ENCODE measurements around the gene CD320.
"Not testable (repeated sequence)": the region's sequence is repeated elsewhere in the genome, so short reads cannot be mapped to it uniquely, and the experiment has no call there.

The CD320 gene

DNA sequence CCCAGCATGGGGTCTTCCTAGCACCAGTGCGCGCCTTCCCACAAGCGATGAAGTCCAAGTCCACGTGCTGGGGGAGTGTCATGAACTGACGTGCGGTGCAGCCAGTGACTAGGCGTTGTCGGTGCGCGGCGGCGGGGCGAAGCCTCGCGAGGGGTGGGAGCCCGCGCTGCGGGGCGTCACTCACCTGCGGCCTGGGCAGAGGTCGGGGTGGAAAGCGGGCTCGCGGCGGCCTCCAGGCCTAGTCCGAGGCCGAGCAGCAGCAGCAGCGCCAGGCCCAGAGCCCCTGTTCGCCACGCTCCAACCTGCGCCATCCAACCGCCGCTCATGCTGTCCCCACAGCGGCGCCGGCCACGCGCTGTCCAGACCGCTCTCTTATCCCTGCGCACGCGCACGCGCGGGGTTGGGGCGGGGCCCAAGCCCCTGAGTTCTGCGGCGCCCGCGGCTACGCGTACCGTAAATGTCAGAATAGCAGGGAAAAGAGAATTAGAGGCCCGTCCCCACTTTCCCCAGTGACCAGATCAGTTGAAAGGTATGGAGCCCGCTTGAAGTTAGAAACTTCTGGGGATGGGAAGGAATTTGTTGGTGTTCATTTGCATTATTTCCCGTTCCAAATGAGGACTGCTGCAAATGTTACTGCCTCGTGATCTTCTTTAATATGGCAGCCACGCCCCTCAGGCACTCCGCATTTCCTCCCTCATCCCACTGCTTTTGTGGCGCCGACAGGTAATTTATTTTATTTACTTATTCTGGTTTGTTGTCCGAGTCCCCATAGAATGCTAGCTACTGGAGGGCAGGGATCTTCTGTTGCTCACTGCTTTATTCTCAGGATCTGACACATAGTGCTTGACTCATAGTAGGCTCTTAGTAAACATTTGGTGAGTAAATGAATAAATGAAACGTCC, at the start of gene CD320:
TSS of gene CD320 (minus strand) at position 394 of the 902 bp plus-strand sequence. CDS start at position 326, 68 bp downstream.
- peak; percentile 72 for DNase-seq (ENCODE audit: low read depth)

DNA sequence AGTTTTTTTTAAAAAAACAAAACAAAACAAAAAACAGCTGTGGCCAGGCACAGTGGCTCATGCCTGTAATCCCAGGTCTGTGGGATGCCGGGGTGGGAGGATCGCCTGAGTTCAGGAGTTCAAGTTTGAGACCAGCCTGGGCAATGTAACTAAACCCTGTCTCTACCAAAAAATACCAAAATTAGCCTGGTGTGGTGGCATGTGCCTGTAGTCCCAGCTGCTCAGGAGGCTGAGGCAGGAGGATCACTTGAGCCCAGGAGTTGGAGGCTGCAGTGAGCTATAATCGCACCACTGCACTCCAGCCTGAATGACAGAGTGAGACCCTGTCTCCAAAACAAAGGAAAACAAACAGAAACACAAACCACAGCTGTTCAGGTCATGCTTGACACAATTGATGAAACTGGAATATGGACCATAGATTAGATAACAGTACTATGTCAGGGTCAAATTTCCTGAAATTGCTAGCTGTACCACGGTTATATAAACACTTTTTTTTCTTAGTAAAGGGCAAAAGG, 48.9 kb upstream of the CD320 start:
- DNase-seq (ENCODE audit: low read depth) = no peak

DNA sequence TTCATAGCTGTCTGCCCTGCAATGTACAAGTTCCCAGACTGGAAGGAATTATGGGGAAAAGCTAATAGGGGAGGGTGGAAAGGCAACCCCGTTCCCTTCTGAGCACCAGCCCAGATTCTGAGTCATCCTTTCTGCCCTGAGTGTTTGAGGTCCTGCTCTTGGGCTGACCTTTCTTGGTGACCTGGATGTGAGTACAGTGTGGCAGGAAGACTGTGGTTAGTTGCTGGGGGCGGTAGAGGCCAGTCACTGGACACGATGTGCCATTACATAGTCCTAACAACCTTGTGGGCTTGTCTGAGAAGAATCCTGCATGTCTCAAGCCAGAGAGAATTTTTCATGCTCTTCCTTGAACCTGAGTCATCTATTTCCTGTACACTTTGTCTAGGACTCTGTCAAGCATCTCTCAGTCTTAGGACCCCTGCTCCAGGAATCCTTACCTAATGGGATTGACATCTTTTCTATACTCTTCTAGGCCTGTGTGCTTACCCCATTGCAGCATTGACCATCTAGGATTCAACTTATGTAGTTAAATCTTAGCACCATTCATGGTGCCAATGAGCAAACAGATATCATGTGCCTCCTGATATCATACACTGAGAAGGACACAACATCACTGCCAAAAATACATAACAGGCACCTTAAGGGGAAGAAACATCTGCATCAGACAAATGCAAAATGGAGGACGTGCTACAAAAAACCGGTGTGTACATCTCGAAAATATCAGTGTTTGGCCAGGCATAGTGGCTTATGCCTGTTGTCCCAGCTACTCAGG, 47.7 kb upstream of the CD320 start:
- peak; percentile 94 for DNase-seq (ENCODE audit: low read depth)

DNA sequence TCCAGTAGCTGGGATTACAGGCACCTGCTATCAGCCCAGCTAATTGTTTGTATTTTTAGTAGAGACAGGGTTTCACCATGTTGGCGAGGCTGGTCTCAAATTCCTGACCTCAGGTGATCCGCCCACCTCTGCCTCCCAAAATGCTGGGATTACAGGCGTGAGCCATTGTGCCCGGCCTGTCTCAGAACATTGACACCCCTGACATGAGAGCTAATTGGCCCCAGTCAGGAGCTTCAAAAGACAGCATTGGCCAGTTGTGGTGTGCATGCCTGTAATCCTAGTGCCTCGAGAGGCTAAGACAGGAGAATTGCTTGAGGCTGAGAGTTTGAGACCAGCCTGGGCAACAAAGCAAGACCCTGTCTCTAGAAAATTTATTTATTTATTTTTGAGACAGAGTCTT, 44.7 kb upstream of the CD320 start:
- DNase-seq (ENCODE audit: low read depth) = not testable (repeated sequence)

DNA sequence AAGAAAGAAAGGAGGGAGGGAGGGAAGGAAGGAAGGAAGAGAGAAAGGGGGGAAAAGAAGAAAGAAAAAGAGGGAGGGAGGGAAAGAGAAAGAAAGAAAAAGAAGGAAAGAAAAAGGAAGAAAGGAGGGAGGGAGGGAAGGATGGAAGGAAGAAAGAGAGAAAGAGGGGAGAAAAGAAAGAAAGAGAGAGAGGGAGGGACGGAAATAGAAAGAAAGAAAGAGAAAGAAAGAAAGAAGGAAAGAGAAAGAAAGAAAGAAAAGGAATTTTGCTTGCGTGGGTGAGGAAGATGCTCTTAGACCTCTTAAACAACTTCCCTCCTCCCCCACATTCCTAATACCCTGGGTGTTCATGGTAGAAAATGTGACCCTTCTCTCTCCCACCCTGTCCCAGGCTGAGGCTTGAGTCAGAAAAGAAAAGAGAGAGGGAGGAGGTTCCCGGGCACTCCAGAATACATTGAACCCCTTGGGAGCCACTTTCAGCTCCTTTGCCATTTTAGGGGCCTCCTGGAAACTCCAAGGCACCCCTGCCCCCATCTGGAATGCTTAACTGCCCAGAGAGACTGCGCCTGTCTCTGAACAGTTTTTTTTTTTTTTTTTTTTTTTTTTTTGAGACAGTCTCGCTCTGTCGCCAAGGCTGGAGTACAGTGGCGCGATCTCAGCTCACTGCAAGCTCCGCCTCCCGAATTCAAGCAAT, 44.1 kb upstream of the CD320 start:
- DNase-seq (ENCODE audit: low read depth) = no peak

DNA sequence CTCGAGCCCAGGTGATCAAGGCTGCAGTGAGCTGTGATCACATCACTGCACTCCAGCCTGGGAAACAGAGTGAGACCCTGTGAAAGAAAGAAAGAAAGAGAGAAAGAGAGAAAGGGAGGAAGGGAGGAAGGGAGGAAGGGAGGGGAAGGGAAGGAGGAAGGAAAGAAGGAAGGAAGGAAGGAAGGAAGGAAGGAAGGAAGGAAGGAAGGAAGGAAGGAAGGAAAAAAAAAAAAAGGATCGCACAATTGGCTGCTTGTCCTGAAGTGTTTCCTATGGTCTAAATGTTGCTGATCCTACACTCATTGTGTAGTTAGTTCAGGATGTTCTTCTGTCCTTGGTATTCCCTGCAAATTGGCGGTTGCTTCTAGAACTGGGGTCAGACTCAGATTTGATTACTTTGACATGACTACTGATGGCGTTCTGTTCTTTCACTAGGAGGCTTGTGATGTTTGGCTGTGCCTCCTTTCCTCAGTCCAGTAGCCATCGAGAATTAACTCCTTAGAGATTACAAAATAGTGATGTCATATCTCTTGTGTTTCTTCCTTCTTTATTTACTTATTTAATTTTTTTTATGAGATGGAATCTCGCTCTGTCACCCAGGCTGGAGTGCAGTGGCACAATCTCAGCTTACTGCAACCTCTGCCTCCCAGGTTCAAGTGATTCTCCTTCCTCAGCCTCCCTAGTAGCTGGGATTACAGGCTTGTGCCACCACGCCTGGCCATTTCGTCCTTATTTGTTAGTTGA, 41.6 kb upstream of the CD320 start:
- DNase-seq (ENCODE audit: low read depth) = not testable (repeated sequence)

DNA sequence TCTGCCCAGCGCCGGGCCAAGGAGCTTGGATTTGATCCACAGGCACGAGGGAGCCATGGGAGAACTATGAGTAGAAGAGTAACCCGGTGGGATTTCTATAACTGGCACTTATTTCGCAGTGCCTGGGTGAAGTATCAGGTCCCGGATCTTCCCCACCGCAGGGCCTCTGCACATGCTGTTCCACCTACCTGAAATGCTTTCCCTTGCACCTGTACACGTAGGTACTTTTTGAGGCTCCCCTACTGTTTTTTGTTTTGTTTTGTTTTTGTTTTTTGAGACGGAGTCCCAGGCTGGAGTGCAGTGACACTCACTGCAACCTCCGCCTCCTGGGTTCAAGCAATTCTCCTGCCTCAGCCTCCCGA, 35.3 kb upstream of the CD320 start:
- DNase-seq (ENCODE audit: low read depth) = no peak

DNA sequence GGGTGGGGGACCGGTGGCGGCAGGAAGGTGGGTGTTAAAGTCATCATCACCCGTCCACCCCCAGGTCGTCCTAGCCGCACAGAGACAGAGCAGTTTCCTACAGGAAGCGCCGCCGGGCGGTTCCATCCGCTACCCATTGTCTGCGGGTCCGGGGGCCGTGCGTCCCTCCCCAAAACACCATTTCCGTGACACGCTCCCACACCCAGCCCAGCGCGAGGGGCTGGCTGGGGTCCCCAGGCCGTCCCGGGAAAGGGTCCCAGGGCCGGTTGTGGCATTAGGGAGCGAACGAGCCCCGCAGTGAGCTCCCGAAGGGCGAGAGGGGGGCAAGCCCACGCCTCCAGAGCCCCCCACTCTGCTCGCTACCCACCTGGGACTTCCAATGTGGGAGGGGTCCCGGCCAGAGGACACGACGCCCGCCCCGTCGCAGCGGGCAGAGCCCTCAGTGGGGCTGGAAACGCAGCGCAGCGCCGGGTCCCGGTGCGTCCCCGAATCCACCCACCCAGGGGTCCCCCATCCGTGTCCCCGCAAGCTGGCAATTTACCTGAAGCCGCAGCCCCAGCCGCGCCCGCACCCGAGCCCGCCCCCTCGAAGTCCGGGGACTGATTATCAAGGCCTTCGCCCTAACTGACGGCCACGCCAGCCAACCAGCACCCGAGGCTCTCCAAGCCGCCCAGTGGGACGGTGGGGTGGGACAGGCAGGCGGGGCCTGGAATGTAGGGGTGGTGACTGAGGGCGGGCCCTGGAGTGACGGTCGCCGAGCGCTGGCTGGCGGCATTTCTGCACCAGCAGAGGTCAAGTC, 34.7 kb upstream of the CD320 start, which contains the start of gene KANK3:
TSS of gene KANK3 (minus strand) at position 579 of the 799 bp plus-strand sequence. CDS start 5,434 bp downstream, outside the sequence.
- peak; percentile 79 for DNase-seq (ENCODE audit: low read depth)

DNA sequence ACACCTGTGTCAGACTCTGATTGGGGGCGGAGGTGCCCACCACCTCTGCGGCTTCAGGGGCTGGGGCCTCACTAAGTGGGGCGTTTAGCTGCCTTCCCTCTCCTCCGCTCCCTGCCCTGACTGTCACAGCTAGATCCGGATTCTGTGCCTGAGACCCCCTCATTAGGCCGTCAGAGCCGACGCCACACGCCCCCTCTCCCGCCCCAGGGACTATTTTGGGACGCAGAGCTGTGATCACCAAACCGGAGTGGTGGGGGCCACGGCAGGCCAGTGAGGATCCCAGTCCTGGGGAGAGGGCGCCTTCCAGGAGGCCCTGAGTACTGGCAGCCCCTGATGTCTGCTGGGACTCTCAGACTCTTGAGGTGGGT, 34.1 kb upstream of the CD320 start:
- no peak for DNase-seq (ENCODE audit: low read depth)

DNA sequence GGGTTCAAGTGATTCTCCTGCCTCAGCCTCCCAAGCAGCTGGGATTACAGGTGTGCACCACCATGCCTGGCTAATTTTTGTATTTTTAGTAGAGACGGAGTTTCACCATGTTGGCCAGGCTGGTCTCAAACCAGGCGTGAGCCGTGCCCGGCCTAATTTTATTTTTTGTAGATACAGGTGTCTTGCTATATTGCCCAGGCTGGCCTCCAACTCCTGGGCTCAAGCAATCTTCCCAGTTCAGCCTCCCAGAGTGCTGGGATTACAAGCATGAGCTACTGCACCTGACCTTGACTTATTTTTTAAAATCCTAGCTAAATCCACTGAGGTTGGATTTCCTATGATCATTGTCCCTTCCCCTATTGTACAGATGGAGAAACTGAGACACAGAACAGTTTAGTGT, 33.3 kb upstream of the CD320 start:
- DNase-seq (ENCODE audit: low read depth) = not testable (repeated sequence)

DNA sequence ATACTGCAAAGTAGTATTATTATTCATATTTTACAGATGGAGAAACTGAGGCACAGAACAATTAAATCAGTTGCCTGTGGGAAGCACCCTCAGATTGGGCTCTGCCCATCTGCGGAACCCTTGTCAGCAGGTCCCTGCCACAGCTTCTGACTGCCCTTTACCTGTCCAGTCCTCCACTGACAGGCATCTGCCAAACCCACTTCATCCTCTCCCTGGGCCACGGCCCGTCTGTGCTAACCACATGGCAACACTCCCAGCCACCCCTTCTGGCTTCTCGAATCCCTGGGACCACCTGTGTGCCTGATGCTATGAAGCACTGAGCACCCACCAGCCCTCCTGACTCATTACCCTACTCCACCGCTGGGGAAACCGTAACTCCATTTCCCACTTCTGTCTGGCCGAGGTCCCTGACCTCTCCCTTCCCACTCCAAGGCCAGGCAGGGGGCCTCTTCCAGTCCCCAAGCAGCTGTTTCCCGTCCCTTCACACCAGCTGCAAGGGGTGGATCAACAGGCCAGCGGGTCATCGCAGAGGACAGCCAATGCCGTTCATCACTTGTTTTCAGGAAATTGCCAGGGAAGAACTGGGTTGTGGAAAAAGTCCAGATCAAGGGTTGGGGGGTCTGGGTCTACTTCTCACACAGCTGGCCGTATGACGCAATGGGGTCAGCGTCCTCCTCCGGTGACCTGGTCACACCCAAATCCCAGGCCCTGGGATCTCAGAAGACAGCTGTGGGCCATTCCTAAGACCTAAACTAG, 32.4 kb upstream of the CD320 start:
- DNase-seq (ENCODE audit: low read depth) = no peak

DNA sequence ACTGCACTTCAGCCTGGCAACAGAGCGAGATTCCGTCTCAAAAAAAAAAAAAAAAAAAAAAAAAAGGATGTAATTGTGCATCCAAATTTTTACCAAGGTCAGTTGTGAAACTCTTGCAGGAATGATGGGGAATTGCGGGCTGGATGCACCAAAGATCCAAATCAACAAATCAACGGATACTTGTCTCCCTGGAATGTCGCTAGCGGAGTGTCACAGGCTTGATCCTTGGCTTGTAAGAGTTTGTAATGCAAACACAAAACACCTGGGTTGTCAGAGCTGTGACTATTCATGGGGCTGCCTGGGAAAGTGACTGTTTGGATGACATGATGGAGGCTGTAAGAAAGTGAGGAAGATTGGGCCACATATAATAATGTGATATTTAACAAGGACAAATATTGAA, 30.7 kb upstream of the CD320 start:
- DNase-seq (ENCODE audit: low read depth) = no peak

DNA sequence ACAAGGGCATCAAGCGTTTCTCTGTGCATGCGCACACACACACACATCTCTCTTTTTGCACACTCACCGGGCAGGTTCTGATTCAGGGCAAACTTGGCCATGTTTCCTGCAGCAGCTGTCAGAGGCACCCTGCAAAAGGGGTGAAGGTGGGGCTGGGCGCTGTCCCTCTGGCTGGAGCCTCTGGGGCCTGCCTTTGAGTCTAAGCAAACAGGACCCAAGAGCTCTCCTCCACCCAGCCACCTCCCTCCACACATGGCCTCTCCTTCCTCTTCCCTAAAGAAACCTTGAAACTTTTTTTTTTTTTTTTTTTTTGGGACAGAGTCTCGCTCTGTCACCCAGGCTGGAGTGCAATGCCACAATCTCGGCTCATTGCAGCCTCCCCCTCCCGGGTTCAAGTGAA, 29.6 kb upstream of the CD320 start:
- no peak for DNase-seq (ENCODE audit: low read depth)

DNA sequence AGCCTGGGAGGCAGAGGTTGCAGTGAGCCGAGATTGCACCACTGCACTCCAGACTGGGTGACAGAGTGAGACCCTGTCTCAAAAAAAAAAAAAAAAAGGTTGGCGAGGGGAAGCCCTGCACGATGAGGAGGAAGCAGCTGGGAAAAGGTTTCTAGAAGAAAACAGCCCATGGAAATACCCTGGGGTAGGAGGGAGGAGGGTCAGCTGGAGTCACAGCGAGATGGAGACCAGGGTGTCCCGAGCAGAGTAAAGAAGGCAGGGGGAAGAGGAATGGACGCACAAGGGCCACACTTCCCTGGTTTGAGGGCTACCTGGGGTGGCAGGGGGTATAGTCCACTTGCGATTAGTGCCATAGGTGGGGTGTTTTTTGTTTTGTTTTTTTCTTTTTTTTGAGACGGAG, 28.5 kb upstream of the CD320 start:
- no peak for DNase-seq (ENCODE audit: low read depth)

DNA sequence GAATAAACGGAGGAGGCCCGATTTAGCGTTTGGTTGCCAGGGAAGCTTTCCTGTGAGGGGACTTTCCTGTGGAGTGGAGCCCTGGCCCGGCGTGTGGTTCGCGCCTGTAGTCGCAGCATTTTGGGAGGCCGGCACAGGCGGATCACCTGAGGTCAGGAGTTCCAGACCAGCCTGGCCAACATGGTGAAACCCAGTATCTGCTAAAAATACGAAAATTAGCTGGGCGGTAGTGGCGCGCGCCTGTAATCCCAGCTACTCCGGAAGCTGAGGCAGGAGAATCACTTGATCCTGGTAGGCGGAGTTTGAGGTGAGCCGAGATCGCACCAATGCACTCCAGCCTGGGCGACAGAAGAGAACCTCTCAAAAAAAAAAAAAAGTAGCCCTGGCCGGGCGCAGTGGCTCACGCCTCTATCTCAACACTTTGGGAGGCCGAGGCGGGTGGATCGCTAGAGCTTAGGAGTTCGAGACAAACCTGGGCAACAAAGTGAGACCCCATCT, 28.0 kb upstream of the CD320 start:
- DNase-seq (ENCODE audit: low read depth) = no peak

DNA sequence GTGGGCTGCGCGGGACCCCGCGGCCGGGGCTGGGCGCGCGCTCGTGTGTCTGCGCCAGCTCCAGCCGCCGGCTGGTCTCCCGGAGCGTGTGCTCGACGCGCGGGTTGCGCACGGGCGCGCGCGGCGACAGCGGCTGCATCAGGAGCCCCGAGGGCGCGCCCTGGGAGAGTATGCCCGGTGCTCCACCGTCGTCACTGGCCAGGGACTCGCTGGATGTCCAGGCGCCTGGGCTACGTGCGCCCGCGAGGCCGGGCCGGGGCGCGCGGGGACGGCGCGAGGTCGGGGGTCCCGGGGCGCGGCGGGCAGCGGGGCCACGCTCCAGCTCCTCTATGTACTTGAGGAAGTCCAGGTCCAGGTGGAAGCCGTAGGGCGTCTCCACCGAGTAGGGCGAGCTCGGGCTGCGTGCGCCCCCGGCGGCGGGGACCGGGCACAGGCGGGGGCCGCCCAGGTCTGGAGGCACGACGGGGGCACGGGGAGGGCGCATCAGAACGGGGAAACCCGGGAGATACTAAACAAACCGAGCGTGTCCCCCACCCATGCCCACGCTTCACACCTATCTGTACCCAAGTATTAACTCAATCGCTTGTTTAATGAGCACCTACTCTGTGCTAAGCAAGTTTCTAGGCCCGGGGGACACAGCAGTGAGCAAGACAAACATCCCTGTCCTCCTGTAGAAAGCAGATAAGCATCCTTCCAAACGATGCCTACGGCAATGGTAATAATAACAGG, 27.3 kb upstream of the CD320 start:
- DNase-seq (ENCODE audit: low read depth) = no peak

DNA sequence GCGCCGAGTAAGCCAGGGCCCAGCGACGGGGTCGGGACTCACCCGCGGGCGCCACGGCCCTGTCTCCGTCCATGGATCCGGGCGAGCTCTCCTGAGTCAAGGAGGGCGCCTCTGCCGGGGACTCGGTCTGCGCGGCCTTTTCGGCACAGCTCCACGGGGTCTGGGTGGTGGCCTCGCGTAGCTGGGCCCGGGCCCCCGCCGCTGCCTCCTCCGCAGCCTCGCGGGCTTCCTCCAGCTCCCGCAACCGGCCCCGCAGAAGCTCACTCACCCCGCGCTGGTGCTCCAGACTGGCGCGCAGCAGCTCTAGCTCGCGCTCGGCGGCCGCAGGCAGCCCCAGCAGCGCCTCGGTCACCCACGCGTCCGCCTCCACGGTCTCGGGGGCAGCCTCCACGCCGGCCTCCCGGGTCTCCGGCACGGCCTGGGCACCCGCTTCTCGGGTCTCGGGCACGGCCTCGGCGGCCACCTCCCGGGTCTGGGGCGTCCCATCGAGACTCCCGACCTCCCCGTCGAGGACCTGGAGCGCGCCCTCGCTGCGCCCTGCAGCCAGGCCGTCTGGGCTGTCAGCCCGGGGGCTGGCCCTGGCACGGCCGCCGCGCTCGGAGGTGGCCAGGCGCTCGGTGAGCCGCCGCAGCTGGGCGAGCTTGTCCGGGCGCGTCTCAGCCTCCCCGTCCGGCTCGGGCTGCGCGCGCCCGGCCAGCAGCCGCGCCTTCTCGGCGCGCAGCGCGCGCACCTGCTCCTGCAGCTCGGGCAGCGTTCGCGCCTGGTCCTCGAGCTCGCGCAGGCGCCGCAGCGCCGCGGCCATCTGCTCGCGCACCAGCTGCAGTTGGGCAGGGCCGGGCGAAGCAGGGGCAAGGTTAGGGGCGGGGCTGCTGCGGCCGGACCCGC, 26.5 kb upstream of the CD320 start:
- DNase-seq (ENCODE audit: low read depth) = no peak

Data from GM04504 (cell line).